ELF-1 (cell line): ENCODE measurements around the gene COL15A1.
A peak's percentile ranks its signal among the peaks of the same experiment; 100 is the strongest.

ENCODE experiments used
- DNase-seq: peaks from one replicate; pipeline ENCODE4 v3.0.0-alpha.2; 2016; ENCODE audit warnings: low read depth, low spot score

Gene COL15A1

DNA sequence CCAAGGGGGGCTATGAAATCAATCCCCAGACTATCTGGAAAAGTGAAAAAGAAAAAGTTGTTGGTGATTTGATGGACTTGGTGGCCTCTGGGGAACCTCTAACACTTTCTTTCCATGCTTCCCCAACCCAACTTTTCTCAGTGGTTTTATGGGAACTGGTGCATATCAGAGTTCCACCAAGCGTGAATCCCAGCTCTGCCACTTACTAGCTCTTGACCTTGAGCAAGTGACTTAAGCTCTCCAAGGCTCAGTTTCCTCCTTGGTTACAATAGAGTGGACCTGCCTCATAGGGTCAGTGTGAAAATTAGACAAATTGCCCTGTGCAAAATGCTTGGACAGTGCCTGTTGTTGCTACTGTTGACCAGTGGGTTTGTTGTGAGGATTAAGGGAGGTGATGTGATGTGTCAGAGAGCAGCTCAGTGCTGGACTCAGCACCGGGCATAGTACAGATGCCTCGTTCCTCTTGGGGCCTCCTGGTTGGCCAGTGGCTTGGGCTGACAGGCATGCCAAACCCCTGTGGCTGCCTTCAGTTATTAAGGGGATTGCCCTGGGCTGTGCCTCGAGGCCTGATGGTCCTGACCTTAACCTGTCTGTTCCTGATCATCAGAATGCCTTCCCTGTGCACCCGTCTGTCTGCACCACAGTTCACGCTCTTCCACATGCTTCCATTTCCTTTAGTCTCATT lies 49.3 kb downstream of the COL15A1 start:
- DNase-seq, result no peak

DNA sequence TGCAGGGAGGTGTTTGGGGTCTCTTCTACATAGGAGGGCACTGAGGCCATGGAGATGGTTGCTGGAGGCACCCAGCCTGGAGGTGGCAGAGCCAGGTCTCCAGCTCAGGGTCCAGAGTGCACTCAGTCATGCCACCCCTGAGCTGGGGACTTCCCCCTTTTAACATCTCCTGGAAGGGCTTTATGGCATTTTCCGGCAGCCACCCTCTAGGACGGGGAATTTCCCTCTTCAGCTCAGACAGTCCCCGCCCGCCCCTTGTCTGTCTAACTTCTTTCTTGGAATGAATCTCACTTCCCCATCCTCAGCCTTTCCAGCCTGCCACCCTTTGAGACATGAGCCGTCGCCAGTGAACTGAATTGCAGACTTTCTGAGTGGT lies 49.9 kb downstream of the COL15A1 start:
- DNase-seq, result no peak

DNA sequence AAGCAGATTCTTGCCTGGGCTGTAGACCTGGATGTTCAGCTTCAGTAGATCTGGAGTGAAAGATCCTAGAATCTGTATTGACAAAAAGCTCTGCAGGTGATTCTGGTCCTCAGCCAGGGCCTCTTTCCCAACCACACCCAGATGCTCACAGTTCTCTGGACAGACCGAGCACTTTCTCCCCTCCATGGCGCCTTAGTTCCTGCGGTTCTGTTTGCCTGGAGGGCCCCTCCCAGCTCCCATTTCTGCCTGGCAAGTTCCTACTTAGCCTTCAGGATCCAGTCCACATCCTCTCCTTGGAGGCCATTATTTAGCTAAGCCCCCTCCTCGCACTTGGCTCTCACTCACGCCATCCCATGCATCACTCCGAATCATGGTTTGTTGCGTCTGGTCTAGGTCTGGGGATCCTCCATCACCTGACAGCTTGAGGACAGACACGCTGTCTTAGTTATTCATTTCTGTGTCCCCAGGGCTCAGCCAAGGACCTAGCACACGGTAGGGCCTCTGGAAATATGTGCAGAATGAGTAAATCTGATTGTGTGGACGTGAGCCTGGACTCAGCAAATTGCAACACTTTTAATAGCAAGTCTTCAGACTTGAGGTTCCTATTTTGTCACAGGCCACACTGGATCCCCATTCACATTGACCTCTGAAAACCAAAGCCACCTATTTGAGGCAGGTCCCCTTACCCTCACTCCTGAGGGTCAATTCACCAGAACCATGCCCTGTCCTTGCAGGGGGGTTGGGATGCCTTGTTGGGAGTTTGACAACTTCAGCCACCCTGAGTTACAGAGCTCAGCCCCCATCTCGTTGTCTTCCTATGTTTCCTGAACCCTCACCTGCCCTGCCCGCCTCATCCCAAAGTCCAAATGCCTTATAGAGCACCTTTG lies 50.7 kb downstream of the COL15A1 start:
- DNase-seq, result no peak

DNA sequence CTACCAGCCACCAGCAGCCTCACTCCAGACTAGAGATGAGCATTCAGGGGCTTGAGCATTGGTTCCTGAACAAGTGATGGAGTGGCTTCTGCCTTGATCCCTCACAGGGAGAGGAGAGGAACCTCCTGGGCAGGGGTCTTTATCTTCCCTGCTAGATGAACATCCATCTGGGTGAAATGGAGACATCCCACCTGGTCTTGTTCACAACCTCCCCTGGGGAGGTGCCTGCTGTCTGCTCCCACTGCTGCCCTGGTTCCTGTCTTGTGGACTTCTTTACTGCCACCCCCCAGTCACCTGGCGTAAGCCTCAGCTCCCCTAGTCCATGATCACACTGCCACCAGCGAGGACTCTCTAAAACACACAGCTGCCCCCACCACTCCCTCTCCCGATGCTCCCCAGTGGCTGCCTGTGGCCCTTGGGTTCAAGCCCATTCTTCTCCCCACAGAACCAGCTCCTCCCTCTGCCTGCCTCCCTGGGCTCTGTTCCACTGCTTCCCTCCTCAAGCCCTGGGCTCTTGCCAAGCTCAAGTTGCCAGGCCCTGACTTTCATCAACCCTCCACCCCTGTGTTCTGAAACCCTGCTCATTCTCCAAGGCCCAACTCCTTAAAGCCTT lies 51.5 kb downstream of the COL15A1 start:
- DNase-seq, result no peak

DNA sequence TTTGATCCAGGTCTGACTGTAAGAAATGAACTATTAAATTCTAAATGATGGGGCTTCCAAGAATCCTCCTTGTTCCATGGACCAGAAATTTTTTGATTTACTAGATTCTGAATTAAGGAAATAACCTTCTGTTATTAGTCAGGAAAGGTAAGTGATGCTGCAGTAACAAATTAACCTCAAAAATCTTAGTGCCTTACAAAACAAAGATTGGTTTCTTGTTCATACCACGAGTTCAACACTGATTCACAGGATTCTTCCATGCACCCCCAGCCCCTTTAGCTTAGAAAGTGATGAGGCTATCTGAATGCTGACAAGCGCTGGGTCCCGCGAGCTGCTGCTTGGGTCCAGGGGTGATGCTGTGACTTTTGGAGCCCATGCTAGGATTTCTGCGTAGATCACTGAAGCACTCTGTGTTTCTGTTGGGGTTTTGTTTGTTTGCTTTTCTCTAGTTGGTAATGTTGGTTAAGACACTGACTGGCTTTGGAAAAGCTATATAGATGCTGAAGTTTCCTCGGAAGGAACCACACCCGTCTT lies 52.3 kb downstream of the COL15A1 start:
- DNase-seq, result no peak

DNA sequence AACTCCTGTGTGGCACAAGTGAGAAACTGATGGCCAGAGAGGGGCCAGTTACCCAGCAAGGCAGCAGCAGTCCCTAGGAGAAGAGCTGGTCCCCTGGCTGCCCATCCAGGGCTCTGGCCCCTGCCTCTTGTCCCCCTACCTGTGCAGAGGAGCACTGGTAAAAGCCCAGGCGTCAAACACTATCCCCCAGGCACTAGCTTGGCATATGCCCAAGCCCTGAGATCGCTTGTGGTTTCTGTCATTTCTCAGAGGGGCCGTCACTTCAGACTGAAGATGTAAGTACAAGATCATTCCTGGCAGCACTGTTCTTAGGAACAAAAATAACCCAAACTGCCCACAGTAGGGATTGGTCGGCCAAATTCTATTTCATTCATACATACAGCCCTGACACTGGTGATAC lies 53.9 kb downstream of the COL15A1 start:
- DNase-seq, result no peak

DNA sequence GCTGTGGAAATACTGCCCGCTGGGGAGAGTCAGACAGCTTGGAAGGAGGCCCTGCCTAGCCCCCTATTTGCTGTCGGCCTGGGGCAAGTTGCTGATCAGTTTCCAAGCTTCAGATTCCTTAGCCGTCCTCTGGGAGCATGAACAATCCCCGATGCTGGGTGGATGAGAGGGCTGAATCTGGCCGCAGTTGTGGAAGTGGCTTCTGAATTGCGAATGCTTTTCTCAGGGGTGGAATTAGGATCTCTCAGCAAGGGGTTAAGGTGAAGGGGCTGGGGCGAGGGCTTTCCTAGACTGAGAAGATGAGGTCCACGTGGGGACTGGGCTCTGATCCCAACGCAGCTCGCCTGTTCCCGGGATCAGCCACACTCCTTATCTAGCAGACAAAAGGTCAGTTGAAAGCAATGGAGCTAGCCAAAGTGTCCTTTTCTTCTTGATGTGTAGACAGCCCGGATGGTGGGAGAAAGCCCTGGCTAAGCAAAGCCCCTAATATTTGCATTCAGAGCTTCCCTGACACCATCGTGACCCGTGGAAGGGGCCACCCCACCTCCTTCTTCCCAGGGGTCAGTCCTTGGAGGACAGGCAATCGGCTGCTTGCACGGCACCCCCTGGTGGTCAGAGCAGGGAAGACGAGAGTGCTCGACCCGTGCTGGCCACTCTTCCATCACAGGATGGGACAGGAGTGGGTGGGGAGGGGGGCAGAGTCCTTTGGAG lies 54.9 kb downstream of the COL15A1 start:
- DNase-seq, result peak; percentile 90

DNA sequence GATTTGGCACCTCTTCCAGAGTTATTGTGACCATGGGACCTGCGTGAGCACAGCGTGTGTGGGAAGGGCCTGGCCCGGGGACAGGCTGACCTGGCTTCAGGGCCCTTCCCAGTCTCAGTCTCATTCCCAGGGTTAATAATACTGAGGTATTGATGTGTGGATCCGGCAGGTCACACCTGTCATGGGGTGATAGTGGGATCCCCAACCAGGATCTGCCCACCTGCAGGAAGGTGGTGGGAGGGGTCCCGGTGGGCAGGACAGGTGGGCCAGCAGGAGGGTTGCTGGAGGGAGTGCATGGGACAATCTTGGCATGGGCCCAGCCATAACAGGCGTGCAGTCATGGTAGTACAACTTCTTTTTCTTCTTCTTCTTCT lies 55.4 kb downstream of the COL15A1 start:
- DNase-seq, result no peak

DNA sequence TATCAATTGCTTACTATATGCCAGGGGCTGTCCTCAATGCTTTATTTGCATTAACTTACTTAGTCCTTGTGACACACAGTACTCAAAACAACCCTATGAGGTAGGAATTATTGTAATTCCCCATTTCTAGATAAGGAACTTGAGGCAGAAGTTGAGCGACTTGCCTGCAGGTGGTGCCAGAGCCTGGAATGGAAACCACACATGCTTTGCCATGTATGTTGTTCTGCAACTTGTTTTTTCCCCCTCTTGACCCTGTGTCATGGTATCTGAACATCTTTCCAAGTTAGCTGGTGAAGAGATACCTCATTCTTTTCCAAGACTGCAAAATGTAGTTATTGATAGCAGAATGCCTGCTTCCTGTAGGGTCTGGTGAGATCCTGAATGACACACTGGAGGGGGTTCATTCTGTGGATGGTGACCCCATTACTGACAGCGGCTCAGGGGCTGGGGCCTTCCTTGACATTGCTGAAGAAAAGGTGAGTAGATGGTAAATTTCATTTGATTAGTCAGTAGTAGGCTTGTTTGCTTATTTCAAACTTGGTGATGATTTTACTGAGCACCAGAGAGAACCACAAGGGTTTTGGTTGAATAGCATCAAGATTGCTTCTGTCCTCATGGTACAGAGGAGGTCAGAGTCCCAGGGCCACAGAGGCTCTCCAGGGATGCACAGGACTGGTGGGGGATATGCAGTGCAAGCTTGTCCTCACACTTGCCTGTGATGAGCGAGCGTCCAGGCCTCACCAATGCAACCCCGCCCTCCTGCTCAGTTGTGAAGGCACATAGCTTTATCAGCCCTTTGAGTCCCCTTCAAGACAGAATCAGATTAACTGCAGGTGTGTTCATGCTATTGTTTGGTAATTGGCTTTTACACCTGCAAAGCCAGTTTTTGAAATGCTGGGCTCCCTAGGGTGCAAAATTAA lies 57.0 kb downstream of the COL15A1 start:
- DNase-seq, result peak; percentile 49

DNA sequence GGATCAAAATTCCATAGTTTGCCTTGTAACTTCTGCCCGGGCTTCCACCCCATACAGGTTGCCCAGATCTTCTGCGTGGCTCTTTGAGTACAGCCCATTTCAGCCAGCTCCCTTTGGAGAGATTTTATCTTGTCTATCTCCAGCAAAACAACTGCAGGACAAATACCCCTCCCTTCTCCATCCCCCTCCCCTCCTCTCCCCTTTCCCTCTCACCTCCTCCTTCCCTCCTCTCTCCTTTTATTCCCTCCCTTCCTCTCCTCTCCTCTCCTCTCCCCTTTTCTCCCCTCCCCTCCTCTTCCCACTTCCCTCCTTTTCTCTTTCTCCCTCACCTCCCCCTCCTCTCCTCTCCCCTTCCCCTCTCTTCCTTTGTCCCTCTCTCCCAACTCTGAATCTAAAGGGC lies 58.2 kb downstream of the COL15A1 start:
- no peak for DNase-seq

DNA sequence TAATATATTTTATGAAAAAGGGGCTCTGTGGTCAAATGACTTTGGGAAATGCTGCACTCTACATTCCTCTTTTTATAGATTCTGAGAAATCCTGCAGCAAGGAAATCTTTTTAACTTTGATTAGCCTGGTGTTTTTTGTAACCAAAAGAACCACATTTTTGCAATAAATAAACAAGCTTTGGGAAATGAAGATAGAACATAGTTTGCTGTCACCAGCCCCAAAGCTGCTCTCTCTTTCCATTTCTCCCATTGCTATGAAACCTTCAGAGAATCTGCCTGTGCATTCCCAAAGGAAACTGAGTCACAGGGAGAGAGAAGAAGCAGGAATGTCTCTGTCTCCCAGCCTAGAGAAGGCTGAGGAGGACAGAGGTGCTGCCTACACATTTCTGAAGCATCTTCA lies 59.0 kb downstream of the COL15A1 start:
- DNase-seq, result no peak

DNA sequence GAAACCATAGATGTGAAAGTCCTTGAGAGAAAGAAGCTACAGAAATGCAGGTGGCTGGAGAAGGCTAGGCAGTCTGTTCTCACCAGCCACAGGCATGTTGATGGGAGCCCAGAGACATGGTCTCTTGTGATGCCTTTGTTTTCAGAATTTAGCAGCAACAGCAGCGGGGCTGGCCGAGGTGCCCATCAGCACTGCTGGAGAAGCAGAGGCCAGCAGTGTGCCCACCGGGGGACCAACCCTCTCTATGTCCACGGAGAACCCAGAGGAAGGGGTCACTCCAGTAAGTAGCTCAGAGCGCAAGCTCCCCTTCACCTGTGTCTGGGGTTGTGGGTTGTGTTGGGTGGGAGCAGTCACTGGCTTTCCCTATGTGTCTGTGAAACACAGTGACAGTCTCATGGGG lies 59.6 kb downstream of the COL15A1 start:
- no peak for DNase-seq

DNA sequence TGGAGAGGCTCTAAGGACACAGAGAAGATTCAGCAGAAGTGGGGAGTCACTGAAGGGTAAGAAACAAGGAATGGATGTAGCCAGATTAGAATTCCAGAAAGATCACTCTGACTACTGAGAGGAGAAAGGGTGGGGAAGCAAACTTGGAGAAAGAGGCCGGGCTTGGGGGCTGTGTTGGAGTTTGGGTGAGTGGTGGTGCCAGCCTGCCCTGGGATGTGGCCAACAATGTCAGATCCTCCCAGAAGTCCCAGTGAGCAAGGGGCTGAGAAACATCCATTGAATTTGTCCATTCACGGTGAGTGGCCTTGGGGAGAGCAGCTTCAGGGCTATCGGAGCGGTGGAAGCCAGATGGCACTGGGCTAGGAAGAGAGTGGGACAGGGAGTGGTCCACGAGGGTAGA lies 60.4 kb downstream of the COL15A1 start:
- no peak for DNase-seq

DNA sequence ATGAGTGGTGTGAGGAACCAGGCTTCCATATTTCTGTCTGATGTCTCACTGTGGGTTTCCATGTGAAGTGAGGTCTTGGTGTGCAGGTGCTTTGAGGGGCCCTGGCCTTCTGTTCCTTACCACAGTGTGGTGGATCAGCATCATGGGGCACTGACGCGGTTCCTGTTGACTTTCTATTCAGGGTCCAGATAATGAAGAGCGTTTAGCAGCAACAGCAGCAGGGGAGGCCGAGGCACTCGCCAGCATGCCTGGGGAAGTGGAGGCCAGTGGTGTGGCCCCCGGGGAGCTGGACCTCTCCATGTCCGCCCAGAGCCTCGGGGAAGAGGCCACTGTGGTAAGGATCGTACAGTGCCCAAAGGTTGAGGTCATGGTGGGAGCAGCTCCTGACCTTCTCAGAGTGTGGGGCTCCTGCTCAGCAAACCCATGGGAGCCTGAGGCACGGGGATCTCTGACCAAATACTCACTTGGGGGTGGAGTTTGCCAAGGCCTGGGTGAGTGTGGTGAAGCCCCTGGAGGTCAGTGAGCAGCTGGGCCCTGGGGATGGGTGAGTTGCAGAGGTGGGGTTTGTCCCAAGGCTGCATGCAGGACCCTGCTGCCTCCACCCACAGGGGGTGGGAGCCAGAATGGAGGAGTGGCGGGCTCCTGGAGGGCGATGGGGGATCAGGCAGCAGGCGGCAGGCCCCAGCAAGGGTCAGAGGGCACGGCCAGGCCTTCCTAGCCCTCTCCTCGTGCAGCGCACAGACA lies 61.2 kb downstream of the COL15A1 start:
- no peak for DNase-seq

DNA sequence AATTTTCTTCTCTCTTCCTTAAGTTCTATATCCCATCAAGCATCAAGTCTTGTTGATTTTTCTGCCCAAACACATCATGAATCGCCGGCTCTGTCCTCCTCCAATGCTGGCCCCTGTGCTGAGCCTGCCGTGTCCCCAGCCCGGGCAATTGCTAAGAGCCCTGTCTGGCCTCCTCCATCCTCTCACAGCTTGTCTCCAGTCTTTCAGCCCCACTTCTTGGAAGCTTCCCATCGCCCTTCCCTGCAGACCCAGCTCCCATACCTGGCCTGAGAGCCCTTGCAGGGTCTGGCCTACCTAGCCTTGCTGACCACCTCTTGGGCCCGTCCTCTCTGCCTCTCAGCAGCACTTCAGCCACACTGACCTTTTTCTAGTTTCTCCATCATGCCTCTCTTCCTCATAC lies 61.9 kb downstream of the COL15A1 start:
- DNase-seq, result no peak

DNA sequence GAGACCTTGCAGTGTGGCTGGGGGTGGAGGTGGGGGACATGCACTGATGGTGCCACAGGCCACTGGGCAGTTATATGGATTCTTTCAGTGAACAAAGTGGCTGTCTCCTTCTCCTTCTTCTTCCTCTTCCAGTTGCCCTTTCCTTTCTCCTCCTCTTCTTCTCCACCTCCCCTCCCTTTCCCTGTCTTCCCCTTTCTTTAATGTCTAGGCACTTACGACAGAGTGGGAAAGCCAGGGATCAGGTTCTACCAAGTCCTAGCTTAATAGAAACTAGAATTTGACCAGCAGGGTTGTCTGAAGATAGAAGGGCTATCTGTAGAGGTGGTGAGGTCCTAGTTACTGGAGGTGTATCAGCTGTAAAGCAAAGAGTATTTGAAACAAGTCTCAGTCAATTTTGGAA lies 62.8 kb downstream of the COL15A1 start:
- DNase-seq, result no peak

DNA sequence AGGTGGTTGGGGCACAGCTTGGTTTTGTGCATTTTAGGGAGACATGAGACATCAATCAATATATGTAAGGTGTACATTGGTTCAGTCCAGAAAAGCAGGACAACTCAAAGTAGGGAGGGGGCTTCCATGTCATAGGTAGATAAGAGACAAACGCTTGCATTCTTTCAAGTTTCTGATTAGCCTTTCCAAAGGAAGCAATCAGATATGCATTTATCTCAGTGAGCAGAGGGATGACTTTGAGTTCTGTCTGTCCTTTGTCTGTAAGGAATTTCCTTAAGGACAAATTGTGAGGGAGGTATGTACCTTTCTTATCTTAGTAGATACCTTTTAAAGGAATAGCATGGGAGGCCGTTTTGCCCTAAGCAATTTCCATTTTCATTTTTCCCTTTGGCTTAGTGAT lies 63.3 kb downstream of the COL15A1 start:
- DNase-seq, result no peak

DNA sequence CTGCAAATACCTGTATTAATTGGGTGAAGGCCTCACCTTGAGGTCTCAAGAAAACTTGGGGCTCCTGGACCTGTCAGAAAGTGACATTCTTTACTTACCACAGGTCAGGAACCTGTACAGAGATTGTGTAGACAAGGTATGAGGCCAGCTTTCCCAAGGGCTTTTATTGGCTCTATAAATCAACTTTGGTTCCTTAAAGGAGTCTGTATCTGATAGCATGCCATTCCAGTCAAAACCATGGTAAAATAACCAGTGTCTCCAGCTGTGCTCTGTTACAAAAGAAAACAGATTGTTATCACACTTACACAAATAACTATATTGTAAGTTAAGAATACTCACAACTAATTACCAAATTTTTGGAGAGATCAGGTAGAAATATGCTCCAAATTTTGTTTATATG lies 64.5 kb downstream of the COL15A1 start:
- no peak for DNase-seq

DNA sequence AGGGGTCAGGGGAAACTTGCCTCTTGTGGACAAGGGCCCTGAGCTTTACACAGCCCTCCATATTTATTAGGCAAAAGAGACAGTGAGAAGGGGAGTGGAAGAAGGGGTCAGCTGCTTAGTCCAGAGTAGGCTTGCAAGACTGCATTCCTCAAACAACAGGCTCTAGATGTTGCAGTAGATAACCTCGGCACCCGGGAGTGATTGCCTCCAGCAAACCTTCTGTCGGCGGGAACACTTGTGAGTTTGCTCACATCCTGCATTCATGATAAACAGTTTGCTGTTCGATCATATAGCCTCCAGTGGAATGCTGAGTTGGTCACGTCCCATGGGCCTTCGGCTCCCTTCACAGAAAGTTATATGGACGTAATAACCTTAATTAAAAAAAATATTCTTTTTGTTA lies 66.7 kb downstream of the COL15A1 start:
- DNase-seq, result peak; percentile 34

DNA sequence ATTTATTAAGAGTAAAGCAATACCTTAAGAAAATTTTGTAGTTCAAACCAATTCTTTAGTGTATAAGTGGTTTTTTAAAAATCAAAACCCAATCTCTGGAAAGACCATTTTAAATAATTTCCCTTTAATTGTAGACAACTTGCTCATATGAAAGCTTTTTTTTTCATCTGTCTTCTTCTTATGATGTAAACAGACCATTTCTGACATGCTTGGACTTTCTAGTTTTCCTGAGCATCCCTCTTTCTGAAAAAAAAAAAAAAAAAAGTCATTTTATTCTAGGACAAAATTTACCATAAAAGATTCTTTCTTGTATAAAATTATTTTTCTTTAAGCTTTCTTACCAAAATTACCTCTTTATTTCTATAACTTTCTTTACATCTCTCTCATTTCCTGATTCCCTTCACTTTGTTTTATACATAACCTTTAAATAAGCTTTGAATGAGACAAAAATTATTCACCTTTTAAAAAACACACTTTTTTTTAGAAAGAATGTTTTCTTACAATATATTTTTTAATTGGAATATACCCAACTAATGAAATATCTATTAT lies 67.5 kb downstream of the COL15A1 start:
- DNase-seq, result no peak
